NCI-H1105 (cell line): Measurements from ENCODE around the gene GRAMD1B.
"Not testable (repeated sequence)": the region's sequence is repeated elsewhere in the genome, so short reads cannot be mapped to it uniquely, and the experiment has no call there.

Experiments used
- DNase-seq: peaks from one replicate; lab custom pipeline; 2025; lab: John Stamatoyannopoulos, UW

Gene GRAMD1B

DNA sequence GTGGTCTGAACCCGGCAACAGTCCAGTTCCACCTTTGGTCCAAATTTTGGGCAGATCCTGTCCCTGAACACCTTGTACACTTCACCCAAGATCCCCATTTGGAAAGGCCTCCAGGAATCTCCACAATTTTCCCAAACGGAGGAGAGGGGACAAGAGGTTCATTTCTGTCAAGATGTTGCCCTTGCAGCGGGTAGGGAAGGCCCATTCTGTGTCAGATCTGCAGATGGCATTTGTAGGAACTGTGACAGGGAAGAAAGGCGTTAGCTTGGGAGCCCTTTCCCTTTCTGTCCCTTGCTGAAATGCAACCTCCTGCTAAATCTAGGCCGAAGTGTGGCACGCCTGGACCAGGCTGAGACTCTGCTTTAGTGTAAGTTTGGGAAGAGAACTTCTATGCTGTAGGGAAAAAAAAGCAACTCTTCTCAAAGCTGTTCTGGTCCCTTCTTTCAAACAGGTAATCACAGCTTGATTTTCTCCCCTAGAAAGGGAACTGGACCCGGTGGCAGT is 138.3 kb downstream of the GRAMD1B start:
- no peak for DNase-seq

DNA sequence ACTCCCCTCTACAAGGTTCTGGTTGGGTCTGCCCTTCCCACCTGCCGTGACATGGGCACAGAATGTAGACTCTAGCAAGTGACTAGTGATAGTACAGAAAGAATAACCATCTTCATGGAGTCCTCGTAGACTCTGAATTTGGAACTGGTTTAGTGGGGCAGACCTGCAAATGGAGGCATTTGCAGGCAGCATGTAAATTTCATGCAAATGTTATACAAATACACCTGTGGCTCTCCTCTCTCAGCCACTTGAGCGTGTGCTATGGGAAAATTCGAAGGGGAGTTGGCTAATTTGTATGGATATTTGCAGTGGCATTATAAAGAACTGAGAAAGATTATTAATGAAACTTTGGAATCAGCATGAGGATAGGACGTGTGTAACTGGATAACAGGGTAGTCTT is 139.3 kb downstream of the GRAMD1B start:
- no peak for DNase-seq

DNA sequence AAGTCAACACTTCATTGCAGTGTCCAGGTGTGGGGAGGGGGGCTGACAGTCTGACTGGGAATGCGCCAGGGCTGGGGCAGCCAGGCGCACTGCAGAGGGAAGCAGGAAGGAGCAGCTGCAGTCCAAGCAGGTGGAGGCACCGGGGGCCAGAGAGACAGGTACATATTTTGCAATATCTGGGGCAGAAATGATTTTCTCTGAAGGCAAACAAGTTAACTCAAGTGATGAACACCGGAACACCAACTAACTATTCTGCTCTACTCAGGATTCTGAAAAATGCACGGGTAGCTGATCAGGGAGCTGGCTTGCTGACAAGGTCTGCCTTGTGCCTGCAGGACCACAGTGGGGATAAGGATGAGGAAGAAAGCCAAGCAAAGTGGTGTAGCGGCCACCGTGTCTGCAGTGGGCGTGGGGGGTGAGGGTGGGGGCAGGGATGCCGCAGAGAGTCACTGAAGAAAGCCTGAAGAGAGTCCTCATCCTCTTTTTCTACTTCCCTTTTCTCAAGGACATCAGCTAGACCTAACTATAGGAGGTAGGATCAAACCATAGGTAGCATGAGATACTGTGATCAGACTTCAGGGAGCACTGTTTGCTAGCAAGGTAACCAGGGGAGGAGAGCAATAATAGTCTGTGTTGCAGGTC is 141.0 kb downstream of the GRAMD1B start:
- DNase-seq: no peak

DNA sequence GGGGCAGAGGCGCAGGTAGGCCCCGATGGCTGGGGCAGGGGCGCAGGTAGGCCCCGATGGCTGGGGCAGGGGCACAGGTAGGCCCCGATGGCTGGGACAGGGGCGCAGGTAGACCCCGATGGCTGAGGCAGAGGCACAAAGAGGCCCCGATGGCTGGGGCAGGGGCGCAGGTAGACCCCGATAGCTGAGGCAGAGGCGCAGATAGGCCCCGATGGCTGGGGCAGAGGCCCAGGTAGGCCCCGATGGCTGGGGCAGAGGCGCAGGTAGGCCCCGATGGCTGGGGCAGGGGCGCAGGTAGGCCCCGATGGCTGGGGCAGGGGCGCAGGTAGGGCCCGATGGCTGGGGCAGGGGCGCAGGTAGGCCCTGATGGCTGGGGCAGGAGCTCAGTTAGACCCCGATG is 142.7 kb downstream of the GRAMD1B start:
- not testable (repeated sequence) for DNase-seq

DNA sequence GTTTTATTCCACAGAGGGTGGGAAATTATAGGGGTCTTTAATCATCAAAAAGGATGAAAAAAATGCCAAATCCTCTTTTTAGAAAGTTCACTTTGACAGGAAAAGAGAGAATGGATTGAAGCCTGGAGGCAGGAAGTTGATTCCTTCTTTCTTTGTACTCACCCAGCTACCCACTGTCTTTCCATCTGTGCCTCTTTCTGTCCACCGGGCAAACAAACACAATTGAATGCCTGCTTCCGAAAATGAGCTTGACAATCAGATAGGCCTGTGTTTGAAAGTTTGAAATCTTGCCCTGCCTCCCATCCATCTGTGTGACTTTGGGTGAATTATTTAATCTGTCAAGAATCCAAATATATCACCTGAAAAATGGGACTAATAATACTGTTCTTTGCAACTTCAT is 143.2 kb downstream of the GRAMD1B start:
- DNase-seq: no peak

GRCh38 chr11:123575441-123575840 is 145.4 kb downstream of the GRAMD1B start:
- no peak for DNase-seq

DNA sequence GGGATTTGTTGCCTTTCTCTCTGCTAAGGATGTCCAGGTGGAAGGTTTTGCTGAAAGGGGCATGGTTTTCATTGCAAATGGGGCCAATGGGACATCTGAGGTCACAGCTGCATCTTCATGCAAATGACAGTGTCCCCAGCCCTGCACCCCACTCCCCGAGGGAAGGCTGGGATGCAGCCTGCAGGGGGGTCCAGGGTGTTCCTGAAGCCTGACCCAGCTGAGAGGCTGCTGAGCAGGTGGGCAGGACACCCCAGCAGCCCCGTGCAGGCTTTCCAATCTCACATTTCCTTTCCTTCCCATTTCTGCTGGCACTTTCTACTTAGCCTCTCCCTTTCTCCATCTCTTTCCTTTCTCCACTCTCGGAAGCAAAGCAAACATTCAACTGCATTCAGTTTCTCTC is 146.0 kb downstream of the GRAMD1B start:
- DNase-seq: no peak

DNA sequence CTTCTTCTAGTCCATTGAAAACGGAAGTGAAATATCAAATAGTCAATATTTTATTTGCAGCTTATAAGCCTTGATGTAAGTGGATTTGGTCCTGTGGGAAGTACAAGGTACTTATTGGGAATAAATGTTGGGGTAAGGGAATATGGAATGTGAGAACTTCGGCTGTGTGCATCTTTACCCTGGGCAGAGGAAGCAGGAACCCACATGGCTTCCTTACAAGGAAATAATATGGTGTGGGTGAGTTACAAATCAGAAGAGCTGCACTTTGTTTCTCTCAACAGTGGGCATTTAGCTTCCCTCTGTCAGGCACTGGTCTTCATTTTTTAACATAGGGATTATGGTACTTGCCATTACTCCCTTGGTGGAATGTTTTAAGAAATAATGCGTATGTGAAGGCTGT is 146.4 kb downstream of the GRAMD1B start:
- DNase-seq: no peak

- DNase-seq: peak; percentile 76
These were observed 147.1 kb downstream of the GRAMD1B start for GRCh38 chr11:123577081-123577598.

- no peak for DNase-seq
These were observed 148.9 kb downstream of the GRAMD1B start for GRCh38 chr11:123578778-123579481.

GRCh38 chr11:123579482-123579812 is 149.4 kb downstream of the GRAMD1B start:
- no peak for DNase-seq

GRCh38 chr11:123580137-123580536 is 150.1 kb downstream of the GRAMD1B start:
- DNase-seq: no peak

DNA sequence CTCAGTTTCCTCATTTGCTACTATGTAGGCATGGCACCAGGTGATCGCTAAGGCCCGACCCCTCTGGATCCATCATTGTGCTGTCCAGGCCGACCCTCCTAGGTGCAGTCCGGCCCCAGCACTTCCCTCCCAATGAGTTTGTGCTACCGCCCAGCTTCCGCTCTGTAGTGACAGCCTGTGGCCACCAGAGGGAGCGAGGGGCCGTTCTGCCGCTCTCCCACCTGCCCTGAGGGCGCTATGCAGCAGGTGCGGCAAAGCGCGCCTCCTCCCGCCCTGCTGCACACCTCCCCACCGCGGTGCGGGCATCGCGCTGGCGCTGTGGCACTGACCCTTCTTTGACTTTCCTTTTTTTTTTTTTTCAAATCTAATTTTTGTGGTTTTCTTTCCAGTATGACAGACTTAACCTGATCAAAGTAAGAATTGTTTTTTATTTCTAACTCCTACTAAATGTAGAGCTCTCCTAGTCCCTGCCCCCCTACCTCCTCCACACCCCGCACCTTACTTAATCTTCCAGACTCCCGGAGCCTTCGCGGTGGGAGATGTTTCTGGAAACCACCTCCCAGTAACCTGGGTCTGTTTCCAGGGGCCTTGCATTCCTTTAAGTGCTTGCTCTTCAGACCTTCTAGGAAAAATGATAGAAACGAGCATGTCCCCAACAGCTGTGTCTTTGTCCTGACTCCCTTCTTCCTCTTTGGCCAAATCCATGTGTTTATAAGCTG is 150.6 kb downstream of the GRAMD1B start:
- peak; percentile 91 for DNase-seq

- no peak for DNase-seq
These were observed 151.8 kb downstream of the GRAMD1B start for GRCh38 chr11:123581651-123582399.

DNA sequence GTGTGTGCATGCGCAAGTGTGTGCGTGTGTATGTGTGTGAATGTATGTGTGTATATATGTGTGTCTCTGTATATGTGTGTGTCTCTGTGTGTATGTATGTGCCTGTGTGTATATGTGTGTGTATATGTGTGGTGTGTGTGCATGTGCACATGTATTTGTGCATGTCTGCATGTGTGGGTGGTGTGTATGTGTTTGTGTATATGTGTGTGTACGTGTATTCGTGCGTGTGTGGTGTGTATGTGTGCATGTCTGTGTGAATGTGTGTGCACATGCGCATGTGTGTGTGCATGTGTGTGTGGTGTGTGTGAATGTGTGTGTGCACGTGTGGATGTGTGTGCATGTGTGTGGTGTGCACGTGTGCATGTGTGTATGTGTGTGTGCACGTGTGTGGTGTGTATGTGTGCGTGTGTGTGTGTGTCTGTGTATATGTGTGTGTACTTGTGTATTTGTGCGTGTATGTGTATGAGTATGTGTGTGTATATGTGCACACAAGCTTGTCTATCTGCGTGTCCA is 153.0 kb downstream of the GRAMD1B start:
- DNase-seq: no peak

- no peak for DNase-seq
These were observed 154.1 kb downstream of the GRAMD1B start for GRCh38 chr11:123584186-123584585.

DNA sequence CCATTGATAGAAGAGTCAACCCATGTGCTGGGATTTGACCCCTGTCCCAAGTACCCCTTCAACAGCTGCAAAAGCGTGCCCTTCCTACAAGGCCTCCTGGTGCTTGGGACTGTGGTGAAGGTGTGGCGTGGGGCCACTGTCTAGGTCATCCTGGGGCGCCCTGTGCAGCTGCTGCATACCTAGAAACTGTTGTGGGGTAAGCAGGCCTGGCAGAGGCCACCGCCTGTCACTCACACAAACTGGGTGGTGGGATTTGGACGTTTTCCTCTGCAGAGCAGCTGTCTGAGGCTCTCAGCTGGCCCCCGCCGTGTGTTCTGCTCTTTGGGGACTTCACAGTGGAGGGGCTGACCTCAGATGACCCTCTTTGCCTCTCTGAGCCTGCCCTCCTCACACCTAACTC is 154.7 kb downstream of the GRAMD1B start:
- no peak for DNase-seq

DNA sequence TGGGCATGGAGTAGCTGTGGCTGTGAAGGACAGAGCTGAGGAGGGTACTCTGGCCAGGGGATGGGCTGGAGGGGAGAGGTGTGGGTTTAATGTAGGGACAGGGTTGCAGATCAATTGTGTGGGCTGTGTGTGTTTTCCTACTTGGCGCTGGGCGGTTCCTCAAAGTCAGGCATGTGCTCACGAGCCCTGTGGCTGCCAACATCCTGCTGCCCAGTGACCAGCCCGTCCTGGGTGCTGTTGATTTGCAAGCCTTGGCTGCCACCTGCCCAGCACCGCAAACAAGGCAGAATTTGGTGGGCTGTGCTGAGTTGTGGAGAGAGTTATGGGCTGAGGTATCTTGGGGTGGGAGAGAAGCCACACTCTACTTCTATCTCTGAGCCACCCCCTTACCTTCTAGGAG is 155.1 kb downstream of the GRAMD1B start:
- no peak for DNase-seq

DNA sequence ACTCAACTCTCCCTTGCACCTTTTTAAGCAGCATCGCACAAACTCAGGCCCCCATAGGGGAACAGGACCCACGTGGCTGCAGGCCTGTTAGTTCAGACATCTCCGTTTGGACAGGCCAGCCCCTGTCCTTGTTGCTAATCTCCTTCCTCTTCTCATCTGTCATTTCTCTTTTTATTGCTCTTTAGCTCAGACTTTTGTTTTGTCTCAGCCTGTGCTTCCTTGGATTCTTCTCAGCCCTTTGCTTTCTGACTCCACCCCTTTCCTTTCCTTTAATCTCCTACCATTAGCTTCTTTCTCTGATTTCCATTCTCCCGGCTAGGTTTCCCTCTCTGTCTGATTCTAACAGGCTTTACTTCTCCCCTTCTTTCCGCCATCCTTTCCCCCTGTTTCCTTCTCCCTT is 155.6 kb downstream of the GRAMD1B start:
- DNase-seq: no peak

DNA sequence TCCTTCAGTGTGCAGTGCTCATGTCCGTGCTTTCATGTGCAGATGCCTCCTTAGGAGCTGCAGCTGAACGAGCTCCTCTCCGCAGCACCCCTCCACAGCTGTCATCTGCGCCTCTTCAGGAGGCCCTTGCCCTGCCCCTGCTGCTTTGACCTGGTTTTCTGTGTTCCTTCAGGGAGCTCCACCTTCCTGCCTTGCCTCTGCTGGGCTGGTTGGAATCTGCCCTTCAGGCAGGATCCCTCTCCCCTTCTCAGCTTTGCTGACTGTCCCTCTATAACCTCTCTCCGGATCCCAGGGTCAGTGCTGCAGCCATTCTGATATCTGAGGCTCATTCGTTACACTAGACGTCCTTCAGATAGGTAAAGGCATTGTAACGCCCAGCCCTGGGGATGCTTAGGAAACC is 156.5 kb downstream of the GRAMD1B start:
- no peak for DNase-seq

DNA sequence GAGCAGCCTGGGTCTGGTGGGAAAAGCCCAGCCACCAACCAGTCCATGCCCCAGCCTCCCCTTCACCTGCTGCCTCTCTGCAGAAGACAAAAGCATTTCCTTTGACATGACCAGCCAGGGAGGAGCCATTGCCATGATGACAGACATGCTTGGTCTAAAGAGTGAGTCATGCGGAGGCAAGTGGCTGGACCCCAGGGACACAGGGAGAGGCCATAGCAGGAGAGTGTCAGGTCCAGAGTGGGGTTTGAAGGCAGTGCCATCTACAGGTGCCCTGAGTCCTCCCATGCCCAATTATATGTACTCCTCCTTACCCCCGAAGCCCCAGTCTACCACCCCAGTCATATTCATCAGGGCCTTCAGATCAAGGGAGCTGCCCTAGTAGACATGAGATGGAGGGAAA is 157.0 kb downstream of the GRAMD1B start:
- no peak for DNase-seq

DNA sequence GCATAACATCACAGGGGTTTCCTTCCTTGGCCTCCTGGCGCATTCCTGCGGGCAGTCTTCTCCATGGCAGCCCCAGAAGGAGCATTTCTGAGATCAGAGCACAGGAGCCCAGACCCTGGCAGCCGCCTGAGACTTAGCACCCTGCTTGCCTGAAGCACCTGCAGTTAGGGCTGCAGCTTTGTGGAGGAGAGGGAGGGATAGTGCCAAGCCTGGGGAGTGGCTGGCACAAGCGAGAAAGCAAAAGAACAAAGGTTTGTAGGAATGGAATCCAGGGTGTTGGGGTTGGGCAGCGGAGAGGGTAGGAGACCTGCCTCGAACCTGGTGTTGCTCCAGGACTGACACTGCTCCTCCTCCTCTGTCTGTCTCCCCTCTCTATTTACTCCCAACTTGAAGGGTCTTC is 157.5 kb downstream of the GRAMD1B start:
- no peak for DNase-seq
